Lung (tissue), 16 donors: ENCODE measurements around the gene ZMYND10. TPM values are rescaled to one million over a fixed set of nuclear protein-coding genes. Genes with fewer than 3 reads are reported as not detected.
A peak's percentile ranks its signal among the peaks of the same experiment; 100 is the strongest.

ENCODE experiments used
- ATAC-seq: fragments of 200-7000 bp; cut with Tn5 transposase; one replicate; pipeline ENCODE4 v1.9.1; 2020; ENCODE audit warnings: moderate number of reproducible peaks; ENCODE audit not compliant: insufficient read depth, low FRiP score
- DNase-seq, 3 donors: peaks; one replicate each; pipeline ENCODE4 v3.0.0-alpha.2; 2013 to 2017
- H3K27ac ChIP-seq, 2 donors: one replicate each; pipeline ENCODE4 v1.5.1; 2013; ENCODE audit warnings: mild to moderate bottlenecking in 2 of 2, moderate library complexity in 2 of 2, control low read depth in 1 of 2, inconsistent platforms in 1 of 2, low read depth in 1 of 2, low read length in 1 of 2
- H3K27me3 ChIP-seq, 3 donors: one replicate each; pipeline ENCODE4 v1.5.1; 2013; ENCODE audit warnings: low read length in 2 of 3; ENCODE audit not compliant: control insufficient read depth in 3 of 3, insufficient read depth in 3 of 3
- H3K36me3 ChIP-seq, 4 donors: one replicate each; pipeline ENCODE4 v1.5.1; 2013; ENCODE audit warnings: low read length in 4 of 4, mild to moderate bottlenecking in 1 of 4, moderate library complexity in 1 of 4; ENCODE audit not compliant: control insufficient read depth in 4 of 4, insufficient read depth in 4 of 4
- H3K4me1 ChIP-seq, 5 donors: one replicate each; pipeline ENCODE4 v1.5.1; 2013; ENCODE audit warnings: low read length in 5 of 5, mild to moderate bottlenecking in 2 of 5, moderate library complexity in 1 of 5; ENCODE audit not compliant: control insufficient read depth in 5 of 5, insufficient read depth in 5 of 5
- H3K4me3 ChIP-seq: one replicate; pipeline ENCODE4 v1.5.1; 2013; ENCODE audit warnings: mild to moderate bottlenecking, control low read depth, moderate library complexity
- H3K9ac ChIP-seq, 2 donors: one replicate each; pipeline ENCODE4 v1.5.1; 2013; ENCODE audit warnings: low read length in 2 of 2, control low read depth in 1 of 2; ENCODE audit not compliant: insufficient read depth in 1 of 2
- H3K9me3 ChIP-seq, 4 donors: one replicate each; pipeline ENCODE4 v1.5.1; 2013; ENCODE audit warnings: low read length in 3 of 4, mild to moderate bottlenecking in 1 of 4, moderate library complexity in 1 of 4; ENCODE audit not compliant: control insufficient read depth in 4 of 4, insufficient read depth in 3 of 4
- WGBS, 2 donors: extraction: QIAGEN DNeasy Blood & Tissue Kit; methylation state at CpG; one replicate each; pipeline ENCODE4 v1.1.7; 2013; 5-methylcytosine and 5-hydroxymethylcytosine counted together
- long read RNA-seq, 5 donors: transcript quantifications; one replicate each; lab custom pipeline, GENCODE V29; 2026
- polyA plus RNA-seq, 2 donors: library from polyadenylated mRNA; stranded (reverse); fragments of 200-250 nt; gene quantifications; one replicate each; pipeline ENCODE4 v1.2.1, GENCODE V29; 2013
- total RNA-seq, 2 donors: library from RNA; depleted of rRNA in 1 of 2; stranded (reverse); fragments of >200 nt in 1 of 2; gene quantifications; one replicate each; pipeline ENCODE4 v1.2.1, GENCODE V29; 2014 to 2021
- TF ChIP-seq, protein P1 (sequence below): IDR thresholded peaks from 2 replicates; pipeline ENCODE4 v1.5.1; 2012; ENCODE audit warnings: mild to moderate bottlenecking; ENCODE audit errors: control extremely low read depth, extremely low read depth
- donor health status: control.
- donor health status: control.
- donor health status: Bipolar disorder and iron deficiency.
- donor health status: healthy.
- donor health status: DM: yes; HTN: yes; CAD: no.

Gene ZMYND10
- total RNA-seq (100 to 1,000 TPM in 1 of 2 donors, 10 to 100 TPM in 1; 70.8 to 117 TPM), polyA plus RNA-seq (10 to 100 TPM; 31.4 to 54.1 TPM)
- long read RNA-seq, donor 1, transcript ZMYND10-201 (12 exons, 2,896 nt) = major isoform, 7 of 7 reads
- long read RNA-seq, donor 1, partial matches to known transcripts = 0 of 7 reads
- long read RNA-seq, donor 1, other reads (novel, unspliced or antisense) = 0 of 7 reads
- long read RNA-seq, donor 2, partial matches to known transcripts = 0 of 1 reads
- long read RNA-seq, donor 2, other reads (novel, unspliced or antisense) = 0 of 1 reads
- long read RNA-seq, donor 3, partial matches to known transcripts = 0 of 2 reads
- long read RNA-seq, donor 3, other reads (novel, unspliced or antisense) = 0 of 2 reads
- long read RNA-seq, donor 4 = 0 reads
- long read RNA-seq, donor 5, transcript ZMYND10-201 (12 exons, 2,896 nt) = major isoform, 5 of 5 reads
- long read RNA-seq, donor 5, partial matches to known transcripts = 0 of 5 reads
- long read RNA-seq, donor 5, other reads (novel, unspliced or antisense) = 0 of 5 reads

DNA sequence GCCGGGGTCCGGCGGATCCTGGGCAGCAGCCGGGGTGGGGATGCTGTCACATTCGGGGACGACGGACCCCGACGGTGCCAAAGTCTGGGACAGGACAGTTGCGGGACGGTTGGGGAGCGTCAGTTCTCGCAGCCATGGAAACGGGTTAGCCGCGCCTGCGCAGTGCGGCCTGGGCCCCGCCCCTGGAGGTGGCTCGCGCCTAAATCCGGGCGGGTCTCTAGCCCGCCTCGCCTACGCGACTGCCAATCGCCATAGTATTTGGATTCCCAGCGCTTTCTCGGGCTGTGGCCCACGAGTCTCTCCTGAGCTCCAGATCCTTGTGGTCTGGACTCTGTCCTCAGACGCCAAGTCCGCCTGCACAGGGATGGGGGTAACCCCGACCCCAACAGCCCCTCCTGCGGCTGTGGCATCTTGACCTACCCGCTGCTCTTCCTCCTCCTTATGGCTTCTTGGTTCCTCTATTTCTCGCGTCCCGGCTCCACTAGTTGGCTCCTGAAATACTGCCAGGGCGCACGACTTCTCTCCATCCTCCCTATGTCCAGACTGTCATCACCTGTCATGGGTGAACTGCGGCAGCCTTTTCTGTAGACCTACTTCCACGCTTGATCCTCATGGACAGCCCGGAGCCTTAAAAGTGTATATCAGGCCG is at the start of gene ZMYND10:
Gene ZMYND10 (minus strand): TSS at position 147 of the 649 bp plus-strand sequence. CDS start 153 bp downstream, outside the sequence.
- TF ChIP-seq, protein P1, sequence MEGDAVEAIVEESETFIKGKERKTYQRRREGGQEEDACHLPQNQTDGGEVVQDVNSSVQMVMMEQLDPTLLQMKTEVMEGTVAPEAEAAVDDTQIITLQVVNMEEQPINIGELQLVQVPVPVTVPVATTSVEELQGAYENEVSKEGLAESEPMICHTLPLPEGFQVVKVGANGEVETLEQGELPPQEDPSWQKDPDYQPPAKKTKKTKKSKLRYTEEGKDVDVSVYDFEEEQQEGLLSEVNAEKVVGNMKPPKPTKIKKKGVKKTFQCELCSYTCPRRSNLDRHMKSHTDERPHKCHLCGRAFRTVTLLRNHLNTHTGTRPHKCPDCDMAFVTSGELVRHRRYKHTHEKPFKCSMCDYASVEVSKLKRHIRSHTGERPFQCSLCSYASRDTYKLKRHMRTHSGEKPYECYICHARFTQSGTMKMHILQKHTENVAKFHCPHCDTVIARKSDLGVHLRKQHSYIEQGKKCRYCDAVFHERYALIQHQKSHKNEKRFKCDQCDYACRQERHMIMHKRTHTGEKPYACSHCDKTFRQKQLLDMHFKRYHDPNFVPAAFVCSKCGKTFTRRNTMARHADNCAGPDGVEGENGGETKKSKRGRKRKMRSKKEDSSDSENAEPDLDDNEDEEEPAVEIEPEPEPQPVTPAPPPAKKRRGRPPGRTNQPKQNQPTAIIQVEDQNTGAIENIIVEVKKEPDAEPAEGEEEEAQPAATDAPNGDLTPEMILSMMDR = no peak
- peak within 1 kb of the TSS; percentile 26 to 28 for H3K9ac ChIP-seq
- peaks cover 0 to 5% (median 0%) of the 10 kb centered on the region in 3 donors for H3K27me3 ChIP-seq
- H3K27ac ChIP-seq = peak within 1 kb of the TSS in 1 of 2 donors; percentile 18
- H3K9me3 ChIP-seq = no peaks in the 10 kb centered on the region
- ATAC-seq (no peak), DNase-seq (peak; percentile 64 to 70 (median 65))
- no peak within 1 kb of the TSS for H3K4me3 ChIP-seq
- peaks cover 0 to 14% (median 8%) of the 10 kb centered on the region in 4 donors for H3K36me3 ChIP-seq
- WGBS, 2 donors = 12 to 21% methylated on average over 43 to 45 of the region's 45 CpGs
- peaks cover 5 to 39% (median 15%) of the 10 kb centered on the region in 5 donors for H3K4me1 ChIP-seq

DNA sequence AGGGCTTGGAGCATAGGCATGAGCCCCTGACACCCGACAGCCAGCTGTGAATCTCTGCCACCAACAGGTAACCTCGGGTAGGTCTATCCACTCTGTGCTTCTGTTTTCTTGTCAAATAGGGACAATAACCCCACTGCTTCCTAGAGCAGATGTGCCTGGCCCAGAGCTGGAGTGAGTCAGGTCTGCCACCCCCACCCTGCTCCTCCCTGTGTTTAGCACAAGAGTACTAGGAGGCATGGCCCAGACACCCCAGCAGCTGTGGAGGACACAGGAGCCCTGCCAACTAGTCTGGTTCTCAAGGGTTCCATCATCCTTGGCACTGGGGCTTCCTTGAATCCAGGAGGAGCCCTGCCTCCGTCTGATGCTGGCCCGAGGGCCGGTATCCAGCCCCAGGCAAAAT is 47.5 kb upstream of the ZMYND10 start:
- H3K4me3 ChIP-seq = no peak overlapping the region
- H3K4me1 ChIP-seq = peaks cover 0 to 11% (median 9%) of the 10 kb centered on the region in 5 donors
- TF ChIP-seq, protein P1 = no peak
- H3K27ac ChIP-seq = no peak overlapping the region
- no peaks in the 10 kb centered on the region for H3K27me3 ChIP-seq
- peaks cover 0 to 3% (median 0%) of the 10 kb centered on the region in 4 donors for H3K36me3 ChIP-seq
- DNase-seq (no peak), ATAC-seq (no peak)
- no peaks in the 10 kb centered on the region for H3K9me3 ChIP-seq
- 86 to 89% methylated on average over 5 of the region's 5 CpGs for WGBS, 2 donors
- H3K9ac ChIP-seq = no peak overlapping the region

DNA sequence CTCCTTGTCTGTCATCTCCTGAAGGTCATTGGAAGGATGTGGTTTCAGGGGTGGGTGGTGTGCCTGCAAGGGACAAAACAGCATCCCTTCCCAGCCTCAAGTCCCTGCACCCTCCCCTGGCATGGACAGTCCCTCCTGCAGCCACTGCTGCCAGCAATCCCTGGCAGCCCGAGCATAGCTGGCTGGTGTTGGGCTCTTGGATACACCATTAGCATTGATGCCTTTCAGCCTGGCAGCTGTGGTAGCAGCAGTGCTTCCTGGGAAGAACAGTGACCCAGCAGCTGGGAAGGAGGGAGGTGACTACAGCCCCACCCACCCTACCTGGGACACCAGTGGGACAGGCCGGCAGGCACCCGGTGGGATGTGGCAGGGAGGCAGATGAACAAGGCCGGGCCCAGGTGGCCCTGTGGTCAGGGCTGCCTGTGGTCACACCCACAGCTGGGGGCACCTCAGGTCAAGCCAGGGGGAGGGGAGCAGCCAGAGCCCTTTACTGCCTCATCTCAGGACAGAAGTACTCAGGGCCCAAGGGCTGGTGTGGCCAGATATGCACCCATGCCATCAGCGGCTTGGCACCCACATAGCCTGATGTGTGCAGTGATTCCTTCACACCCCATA is 46.7 kb upstream of the ZMYND10 start:
- Histone ChIP-seq H3K36me3 (peaks cover 0 to 3% (median 0%) of the 10 kb centered on the region in 4 donors), H3K27me3 (no peaks in the 10 kb centered on the region), H3K9me3 (no peaks in the 10 kb centered on the region), H3K4me3 (no peak overlapping the region), H3K27ac (no peak overlapping the region), H3K9ac (no peak overlapping the region), H3K4me1 (peaks cover 0 to 11% (median 9%) of the 10 kb centered on the region in 5 donors)
- WGBS, 2 donors = 71 to 84% methylated on average over 5 of the region's 5 CpGs
- no peak for ATAC-seq
- no peak for DNase-seq
- TF ChIP-seq, protein P1 = no peak
